Small intestine (tissue), 7 donors: ENCODE measurements around the gene PTPRZ1. TPM values are rescaled to one million over a fixed set of nuclear protein-coding genes. Genes with fewer than 3 reads are reported as not detected.

Experiments
- DNase-seq, 2 donors: peaks; one replicate each; pipeline versions ENCODE4 v3.0.0 to v3.0.0-alpha.2; 2013
- FAIRE-seq: peaks from 2 replicates; lab custom pipeline; 2012; peaks lifted over from hg19 to GRCh38; lab: Jason Lieb, UNC
- H3K27ac ChIP-seq, 3 donors: one replicate each; pipeline ENCODE4 v1.5.1; 2013; ENCODE audit warnings: low read length in 2 of 3, mild to moderate bottlenecking in 2 of 3, control low read depth in 1 of 3, inconsistent platforms in 1 of 3, low read depth in 1 of 3, moderate library complexity in 1 of 3
- H3K27me3 ChIP-seq, 3 donors: one replicate each; pipeline ENCODE4 v1.6.1; 2013; ENCODE audit warnings: low read length in 3 of 3, inconsistent platforms in 1 of 3; ENCODE audit not compliant: control insufficient read depth in 3 of 3, insufficient read depth in 3 of 3
- H3K36me3 ChIP-seq, 3 donors: one replicate each; pipeline ENCODE4 v1.6.1; 2013; ENCODE audit warnings: low read length in 3 of 3, inconsistent platforms in 1 of 3, low read depth in 1 of 3, mild to moderate bottlenecking in 1 of 3, moderate library complexity in 1 of 3; ENCODE audit not compliant: control insufficient read depth in 3 of 3, insufficient read depth in 2 of 3
- H3K4me1 ChIP-seq, 3 donors: one replicate each; pipeline ENCODE4 v1.6.1; 2013; ENCODE audit warnings: low read length in 2 of 3, inconsistent platforms in 1 of 3, low read depth in 1 of 3, mild to moderate bottlenecking in 1 of 3, moderate library complexity in 1 of 3; ENCODE audit not compliant: control insufficient read depth in 3 of 3, insufficient read depth in 2 of 3
- H3K4me3 ChIP-seq, 3 donors: one replicate each; pipeline ENCODE4 v1.5.1; 2013; ENCODE audit warnings: low read length in 3 of 3, control low read depth in 1 of 3, inconsistent platforms in 1 of 3, low read depth in 1 of 3, mild to moderate bottlenecking in 1 of 3, moderate library complexity in 1 of 3
- H3K9me3 ChIP-seq, 2 donors: one replicate each; pipeline ENCODE4 v1.6.1; 2013; ENCODE audit warnings: low read depth in 1 of 2, low read length in 1 of 2; ENCODE audit not compliant: control insufficient read depth in 2 of 2, insufficient read depth in 1 of 2
- WGBS, 3 donors: extraction: QIAGEN DNeasy Blood & Tissue Kit; methylation state at CpG; one replicate each; pipeline ENCODE4 v1.1.7; 2013; 5-methylcytosine and 5-hydroxymethylcytosine counted together
- polyA plus RNA-seq, 4 donors: library from polyadenylated mRNA; stranded (reverse) in 3 of 4; unstranded in 1 of 4; fragments of 200-250 nt in 3 of 4; fragments of 120-200 nt in 1 of 4; gene quantifications; one replicate each; pipeline versions ENCODE4 v1.2.1 to v1.2.3, GENCODE V29; 2013
- donor health status: healthy with polysubstance abuse.
- donor health status: control.
- donor health status: control.
- donor health status: Bipolar disorder and iron deficiency.
- donor health status: healthy.

Gene PTPRZ1
- polyA plus RNA-seq, 4 donors = 0.81 to 3.5 (median 1.4) TPM; not detected in 1

GRCh38 chr7:122055073-122055472 is 182.1 kb downstream of the PTPRZ1 start:
- no peaks in the 10 kb centered on the region for H3K4me1 ChIP-seq
- 9 to 31% (median 11%) methylated on average over 1 of the region's 1 CpG for WGBS, 3 donors
- H3K36me3 ChIP-seq = no peaks in the 10 kb centered on the region
- no peak overlapping the region for H3K4me3 ChIP-seq
- DNase-seq = peak in 1 of 2 donors; percentile 26
- no peaks in the 10 kb centered on the region for H3K27me3 ChIP-seq
- no peak overlapping the region for H3K27ac ChIP-seq
- no peak for FAIRE-seq
- H3K9me3 ChIP-seq = no peaks in the 10 kb centered on the region

DNA sequence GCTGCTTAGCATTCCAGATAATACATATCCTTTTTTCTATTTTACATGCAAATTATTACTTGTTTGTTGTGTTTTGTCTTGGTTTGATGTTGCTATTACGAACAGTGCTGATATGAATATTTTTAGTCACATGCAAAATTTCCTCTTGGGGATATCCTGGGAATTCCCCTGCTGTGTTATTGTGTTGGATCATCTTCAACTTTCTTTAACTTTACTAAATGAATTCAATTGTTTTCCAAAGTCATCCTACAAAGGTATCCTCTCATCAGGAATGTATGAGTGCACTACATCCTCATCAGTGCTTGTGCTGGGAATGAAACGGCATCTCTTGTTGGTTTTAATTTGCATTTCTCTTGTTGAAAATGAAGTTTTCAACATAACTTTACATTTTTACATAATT is 184.0 kb downstream of the PTPRZ1 start:
- no peak overlapping the region for H3K4me3 ChIP-seq
- FAIRE-seq (no peak), DNase-seq (no peak)
- no peak overlapping the region for H3K27ac ChIP-seq
- H3K36me3 ChIP-seq = no peaks in the 10 kb centered on the region
- no peaks in the 10 kb centered on the region for H3K9me3 ChIP-seq
- no peaks in the 10 kb centered on the region for H3K4me1 ChIP-seq
- WGBS, 3 donors = 56 to 57% (median 57%) methylated on average over 2 of the region's 2 CpGs
- H3K27me3 ChIP-seq = no peaks in the 10 kb centered on the region

GRCh38 chr7:122059542-122059941 is 186.6 kb downstream of the PTPRZ1 start:
- 44 to 56% (median 52%) methylated on average over 4 of the region's 4 CpGs for WGBS, 3 donors
- Histone ChIP-seq H3K4me3 (no peak overlapping the region), H3K27ac (no peak overlapping the region), H3K27me3 (no peaks in the 10 kb centered on the region), H3K9me3 (no peaks in the 10 kb centered on the region), H3K4me1 (no peaks in the 10 kb centered on the region), H3K36me3 (no peaks in the 10 kb centered on the region)
- no peak for DNase-seq
- no peak for FAIRE-seq

DNA sequence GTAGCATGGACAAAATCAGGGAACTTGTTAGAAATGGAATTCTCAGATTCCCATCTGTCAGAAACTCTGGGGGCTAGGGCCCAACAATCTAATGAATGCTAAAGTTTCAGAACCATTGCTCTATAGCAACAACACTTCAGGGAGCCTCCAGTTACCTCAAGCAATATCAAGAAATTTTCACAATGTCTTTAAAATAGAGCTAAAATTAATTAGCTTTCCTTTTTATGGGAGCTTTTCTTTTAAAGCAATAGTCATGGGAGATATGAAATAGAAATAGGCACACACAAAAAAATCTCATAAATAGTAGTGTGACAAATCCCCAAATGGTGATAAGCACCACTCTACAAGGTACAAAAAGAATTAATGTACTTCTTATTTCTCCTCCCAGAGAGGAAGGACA is 190.2 kb downstream of the PTPRZ1 start:
- Histone ChIP-seq H3K9me3 (no peaks in the 10 kb centered on the region), H3K27me3 (no peaks in the 10 kb centered on the region), H3K4me3 (no peak overlapping the region), H3K4me1 (no peaks in the 10 kb centered on the region), H3K36me3 (no peaks in the 10 kb centered on the region), H3K27ac (no peak overlapping the region)
- DNase-seq (no peak), FAIRE-seq (no peak)

GRCh38 chr7:122064971-122065370 is 192.0 kb downstream of the PTPRZ1 start:
- Histone ChIP-seq H3K27ac (no peak overlapping the region), H3K36me3 (no peaks in the 10 kb centered on the region), H3K27me3 (no peaks in the 10 kb centered on the region), H3K4me3 (no peak overlapping the region), H3K9me3 (no peaks in the 10 kb centered on the region), H3K4me1 (no peaks in the 10 kb centered on the region)
- FAIRE-seq (no peak), DNase-seq (no peak)
- 69 to 86% (median 78%) methylated on average over 4 of the region's 4 CpGs for WGBS, 3 donors

DNA sequence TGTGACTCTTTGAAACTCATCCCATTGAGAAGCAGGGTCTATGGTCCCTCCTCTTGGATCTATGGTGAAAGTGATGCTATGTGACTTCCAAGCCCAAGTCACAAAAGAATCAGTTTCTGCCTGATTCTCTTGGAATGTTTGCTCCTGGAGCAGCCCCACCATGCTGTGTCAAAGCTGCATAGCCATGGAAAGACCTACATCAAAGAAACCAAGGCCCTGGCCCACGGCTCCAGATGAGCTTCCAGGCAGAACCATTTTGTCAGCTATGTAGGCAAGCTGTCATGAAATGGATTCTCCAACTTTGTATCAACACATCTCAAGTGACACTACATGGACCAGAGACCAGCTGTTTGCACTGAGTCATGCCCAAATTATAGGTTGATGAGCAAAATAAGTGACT is 194.1 kb downstream of the PTPRZ1 start:
- WGBS, 3 donors = 66 to 71% (median 71%) methylated on average over 1 of the region's 1 CpG
- H3K36me3 ChIP-seq = no peaks in the 10 kb centered on the region
- H3K27ac ChIP-seq = no peak overlapping the region
- DNase-seq (no peak), FAIRE-seq (no peak)
- no peaks in the 10 kb centered on the region for H3K27me3 ChIP-seq
- no peak overlapping the region for H3K4me3 ChIP-seq
- H3K4me1 ChIP-seq = no peaks in the 10 kb centered on the region
- H3K9me3 ChIP-seq = no peaks in the 10 kb centered on the region

DNA sequence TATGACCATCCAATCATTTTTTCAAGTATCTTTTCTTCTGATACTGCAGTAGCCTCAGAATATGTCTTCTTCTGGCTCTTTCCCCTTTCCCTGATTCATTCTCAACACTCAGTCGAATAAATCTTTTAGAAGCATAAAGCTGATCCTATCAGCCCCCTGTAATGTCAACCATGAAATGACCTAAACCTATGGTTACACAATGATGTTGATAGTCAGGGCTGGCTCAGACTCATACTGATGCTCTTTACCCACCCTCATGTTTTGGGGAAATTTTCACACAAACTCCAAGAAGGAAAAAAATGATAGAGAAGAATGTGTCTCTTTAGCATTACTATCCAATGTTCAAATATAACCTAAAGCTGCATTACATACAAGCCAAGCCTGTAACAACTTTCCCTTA is 195.1 kb downstream of the PTPRZ1 start:
- H3K36me3 ChIP-seq = no peaks in the 10 kb centered on the region
- no peaks in the 10 kb centered on the region for H3K4me1 ChIP-seq
- 82 to 83% (median 83%) methylated on average over 1 of the region's 1 CpG for WGBS, 3 donors
- no peak overlapping the region for H3K27ac ChIP-seq
- FAIRE-seq (no peak), DNase-seq (no peak)
- H3K4me3 ChIP-seq = no peak overlapping the region
- H3K27me3 ChIP-seq = no peaks in the 10 kb centered on the region
- no peaks in the 10 kb centered on the region for H3K9me3 ChIP-seq

GRCh38 chr7:122068999-122069398 is 196.0 kb downstream of the PTPRZ1 start:
- 35 to 59% (median 37%) methylated on average over 3 of the region's 3 CpGs for WGBS, 3 donors
- no peak for FAIRE-seq
- Histone ChIP-seq H3K4me3 (no peak overlapping the region), H3K9me3 (no peaks in the 10 kb centered on the region), H3K36me3 (no peaks in the 10 kb centered on the region), H3K4me1 (no peaks in the 10 kb centered on the region), H3K27ac (no peak overlapping the region), H3K27me3 (no peaks in the 10 kb centered on the region)
- no peak for DNase-seq

DNA sequence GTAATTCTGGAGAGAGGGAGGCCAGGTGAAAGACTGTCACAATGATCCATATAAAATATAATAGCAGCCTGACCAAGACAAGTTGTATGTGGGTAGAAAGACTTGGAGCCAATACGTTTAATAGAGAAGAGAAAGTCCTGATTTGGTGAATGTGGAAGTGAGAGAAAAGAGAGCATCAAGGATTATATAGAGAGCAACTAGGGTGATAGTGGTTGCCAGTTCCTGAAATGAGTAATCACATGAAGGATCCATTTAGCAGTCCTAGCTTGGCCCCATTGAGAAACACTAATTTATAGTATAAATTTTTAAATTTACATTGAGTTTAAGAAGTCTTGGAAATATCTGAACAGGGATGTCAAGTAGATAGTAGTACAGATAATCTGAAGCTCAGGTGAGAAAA is 197.1 kb downstream of the PTPRZ1 start:
- no peak for FAIRE-seq
- WGBS, 3 donors = 57 to 71% (median 61%) methylated on average over 1 of the region's 1 CpG

More for the DNA sequence above, 197.1 kb downstream of the PTPRZ1 start:
- Histone ChIP-seq H3K4me1 (no peaks in the 10 kb centered on the region), H3K36me3 (no peaks in the 10 kb centered on the region), H3K27ac (no peak overlapping the region), H3K9me3 (no peaks in the 10 kb centered on the region), H3K27me3 (no peaks in the 10 kb centered on the region), H3K4me3 (no peak overlapping the region)
- no peak for DNase-seq
